ENCODE data around the gene TMEM108.

The TMEM108 gene

DNA sequence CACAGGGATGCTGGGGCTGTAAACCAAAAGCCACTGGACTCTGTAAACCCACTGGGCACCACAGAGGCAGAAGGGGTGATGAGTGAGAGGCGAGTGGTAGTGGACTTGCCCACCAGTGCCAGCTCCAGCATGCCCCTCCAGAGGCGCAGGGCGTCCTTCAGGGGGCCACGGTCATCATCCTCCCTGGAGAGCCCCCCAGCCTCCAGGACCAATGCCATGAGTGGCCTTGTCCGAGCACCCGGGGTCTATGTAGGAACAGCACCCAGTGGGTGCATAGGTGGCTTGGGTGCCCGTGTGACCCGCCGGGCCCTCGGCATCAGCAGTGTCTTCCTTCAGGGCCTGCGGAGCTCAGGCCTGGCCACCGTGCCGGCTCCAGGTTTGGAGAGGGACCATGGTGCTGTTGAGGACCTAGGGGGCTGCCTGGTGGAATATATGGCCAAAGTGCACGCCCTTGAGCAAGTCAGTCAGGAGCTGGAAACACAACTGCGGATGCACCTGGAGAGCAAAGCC lies 361.9 kb downstream of the TMEM108 start, which contains the start of gene BFSP2:
TSS of gene BFSP2 (plus strand) at position 51 of the 510 bp plus-strand sequence. CDS start at position 79, 28 bp downstream.
- Mint-ChIP-seq H3K4me1 (ENCODE audit: low read depth) (peaks cover 5% of the 10 kb centered on the region), H3K27ac (no peak within 1 kb of the TSS)

DNA sequence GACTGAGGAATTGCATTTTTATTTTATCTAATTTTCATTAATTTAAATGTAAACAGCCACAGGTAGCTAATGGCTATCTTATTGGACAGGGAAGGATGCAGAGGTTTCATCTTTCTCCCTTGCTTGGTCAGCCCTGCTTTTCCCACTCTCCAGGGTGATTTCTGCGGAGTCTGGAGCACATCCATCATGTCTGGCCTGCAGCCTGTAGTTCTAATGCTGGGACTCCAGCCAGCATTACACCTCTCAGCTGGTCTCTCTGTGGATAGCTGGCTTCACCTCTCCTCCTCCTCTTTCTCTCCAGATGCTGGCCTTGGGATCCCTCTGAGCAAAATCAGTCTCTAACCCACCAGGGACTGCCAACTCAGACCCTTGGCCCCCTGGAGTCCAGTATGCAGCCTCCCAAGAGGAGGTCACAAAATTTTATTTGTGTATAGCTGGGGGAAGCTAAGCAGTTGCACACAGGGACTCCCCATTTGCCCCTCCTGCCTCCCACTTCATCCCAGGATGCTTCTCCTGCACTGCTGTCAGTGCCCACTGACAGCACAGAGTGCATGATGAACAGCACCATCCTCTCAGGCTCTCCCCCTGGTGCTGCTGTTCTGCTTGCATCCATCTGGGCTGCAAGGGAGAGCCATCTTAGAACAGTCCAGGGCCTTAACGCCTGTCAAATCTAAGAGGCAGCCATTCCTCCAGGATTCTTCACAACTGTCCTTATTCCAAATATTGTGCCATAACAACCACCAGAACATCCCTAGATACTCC lies 363.4 kb downstream of the TMEM108 start:
- no peak overlapping the region for H3K27ac Mint-ChIP-seq
- no peak overlapping the region for H3K4me3 Mint-ChIP-seq
- no peaks in the 10 kb centered on the region for H3K9me3 Mint-ChIP-seq
- peaks cover 9% of the 10 kb centered on the region for H3K27me3 Mint-ChIP-seq (ENCODE audit: low read depth)
- H3K4me1 Mint-ChIP-seq (ENCODE audit: low read depth), result no peaks in the 10 kb centered on the region
- no peaks in the 10 kb centered on the region for H3K36me3 Mint-ChIP-seq (ENCODE audit: low read depth)

More for the DNA sequence above, 361.9 kb downstream of the TMEM108 start, which contains the start of gene BFSP2:
- Mint-ChIP-seq H3K4me3 (no peak within 1 kb of the TSS), H3K9me3 (no peaks in the 10 kb centered on the region), H3K36me3 (ENCODE audit: low read depth) (no peaks in the 10 kb centered on the region), H3K27me3 (ENCODE audit: low read depth) (peaks cover 6% of the 10 kb centered on the region)

DNA sequence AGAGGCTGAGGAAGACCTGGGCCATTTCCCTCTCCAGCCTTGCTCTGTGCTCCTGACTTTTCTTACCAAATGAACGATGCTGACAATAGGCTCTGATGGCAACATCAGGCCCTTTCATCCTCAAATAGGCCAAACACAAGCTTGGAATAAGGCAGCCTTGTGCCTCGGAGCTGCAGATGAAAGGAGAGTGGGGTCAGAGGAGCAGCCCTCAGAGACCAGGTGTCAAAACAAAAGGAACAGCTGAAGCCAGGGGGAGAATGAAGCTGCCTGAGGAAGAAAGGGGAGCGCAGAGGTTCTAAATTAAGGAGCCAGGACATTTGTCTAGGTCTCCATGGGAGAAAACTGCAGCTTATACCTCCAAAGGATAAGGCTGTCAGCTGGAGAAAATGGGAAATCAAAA lies 366.7 kb downstream of the TMEM108 start:
- peaks cover 19% of the 10 kb centered on the region for H3K27me3 Mint-ChIP-seq (ENCODE audit: low read depth)
- no peak overlapping the region for H3K27ac Mint-ChIP-seq
- H3K4me1 Mint-ChIP-seq (ENCODE audit: low read depth), result no peaks in the 10 kb centered on the region
- H3K9me3 Mint-ChIP-seq, result no peaks in the 10 kb centered on the region
- no peak overlapping the region for H3K4me3 Mint-ChIP-seq
- no peaks in the 10 kb centered on the region for H3K36me3 Mint-ChIP-seq (ENCODE audit: low read depth)

DNA sequence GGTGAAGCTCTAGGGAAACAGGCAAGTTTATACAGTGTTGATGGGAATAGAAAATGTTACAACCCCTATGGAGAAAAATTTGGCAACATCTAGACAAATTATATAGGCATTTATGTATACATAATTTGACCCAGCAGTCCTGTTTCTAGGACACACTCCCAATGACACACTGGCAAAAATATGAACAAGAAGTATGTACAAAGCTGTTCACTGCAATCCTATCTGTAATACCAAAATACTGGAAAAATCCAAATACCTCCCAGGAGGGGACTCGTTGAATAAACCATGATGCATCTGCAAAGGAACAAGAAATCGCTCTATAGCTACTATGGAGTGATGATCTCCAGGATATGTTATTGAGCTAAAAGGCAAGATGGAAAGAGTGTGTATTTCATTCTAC lies 370.2 kb downstream of the TMEM108 start:
- peaks cover 24% of the 10 kb centered on the region for H3K27me3 Mint-ChIP-seq (ENCODE audit: low read depth)
- H3K4me3 Mint-ChIP-seq, result no peak overlapping the region
- H3K36me3 Mint-ChIP-seq (ENCODE audit: low read depth), result no peaks in the 10 kb centered on the region

DNA sequence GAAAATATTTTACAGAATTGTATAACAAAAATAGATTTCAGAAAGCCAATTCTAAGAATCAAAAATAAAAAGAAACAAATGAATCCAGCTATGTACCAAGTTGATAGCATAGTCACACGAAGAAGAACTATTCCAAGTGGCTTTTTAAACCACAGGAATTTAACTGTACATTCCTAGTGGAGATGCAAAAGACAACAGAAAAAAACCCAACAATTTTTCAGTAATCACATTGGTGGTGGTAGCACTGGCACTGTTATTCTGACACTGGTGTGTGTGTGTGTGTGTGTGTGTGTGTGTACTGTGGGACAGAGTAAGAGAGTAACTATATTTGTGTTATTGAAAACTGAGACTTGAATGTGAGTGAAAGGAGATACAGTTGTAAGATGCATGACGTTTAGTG lies 370.8 kb downstream of the TMEM108 start:
- H3K27ac Mint-ChIP-seq, result no peak overlapping the region
- no peaks in the 10 kb centered on the region for H3K9me3 Mint-ChIP-seq
- H3K27me3 Mint-ChIP-seq (ENCODE audit: low read depth), result peaks cover 24% of the 10 kb centered on the region
- no peak overlapping the region for H3K4me3 Mint-ChIP-seq
- peaks cover 5% of the 10 kb centered on the region for H3K4me1 Mint-ChIP-seq (ENCODE audit: low read depth)
- H3K36me3 Mint-ChIP-seq (ENCODE audit: low read depth), result no peaks in the 10 kb centered on the region

More for the DNA sequence above, 370.2 kb downstream of the TMEM108 start:
- Mint-ChIP-seq H3K27ac (no peak overlapping the region), H3K9me3 (no peaks in the 10 kb centered on the region), H3K4me1 (ENCODE audit: low read depth) (peaks cover 3% of the 10 kb centered on the region)

- peaks cover 24% of the 10 kb centered on the region for H3K27me3 Mint-ChIP-seq (ENCODE audit: low read depth)
- peaks cover 5% of the 10 kb centered on the region for H3K4me1 Mint-ChIP-seq (ENCODE audit: low read depth)
- no peaks in the 10 kb centered on the region for H3K36me3 Mint-ChIP-seq (ENCODE audit: low read depth)
- H3K9me3 Mint-ChIP-seq, result no peaks in the 10 kb centered on the region
- H3K4me3 Mint-ChIP-seq, result no peak overlapping the region
- no peak overlapping the region for H3K27ac Mint-ChIP-seq
Observed at GRCh38 chr3:133410191-133410892, 372.2 kb downstream of the TMEM108 start.

DNA sequence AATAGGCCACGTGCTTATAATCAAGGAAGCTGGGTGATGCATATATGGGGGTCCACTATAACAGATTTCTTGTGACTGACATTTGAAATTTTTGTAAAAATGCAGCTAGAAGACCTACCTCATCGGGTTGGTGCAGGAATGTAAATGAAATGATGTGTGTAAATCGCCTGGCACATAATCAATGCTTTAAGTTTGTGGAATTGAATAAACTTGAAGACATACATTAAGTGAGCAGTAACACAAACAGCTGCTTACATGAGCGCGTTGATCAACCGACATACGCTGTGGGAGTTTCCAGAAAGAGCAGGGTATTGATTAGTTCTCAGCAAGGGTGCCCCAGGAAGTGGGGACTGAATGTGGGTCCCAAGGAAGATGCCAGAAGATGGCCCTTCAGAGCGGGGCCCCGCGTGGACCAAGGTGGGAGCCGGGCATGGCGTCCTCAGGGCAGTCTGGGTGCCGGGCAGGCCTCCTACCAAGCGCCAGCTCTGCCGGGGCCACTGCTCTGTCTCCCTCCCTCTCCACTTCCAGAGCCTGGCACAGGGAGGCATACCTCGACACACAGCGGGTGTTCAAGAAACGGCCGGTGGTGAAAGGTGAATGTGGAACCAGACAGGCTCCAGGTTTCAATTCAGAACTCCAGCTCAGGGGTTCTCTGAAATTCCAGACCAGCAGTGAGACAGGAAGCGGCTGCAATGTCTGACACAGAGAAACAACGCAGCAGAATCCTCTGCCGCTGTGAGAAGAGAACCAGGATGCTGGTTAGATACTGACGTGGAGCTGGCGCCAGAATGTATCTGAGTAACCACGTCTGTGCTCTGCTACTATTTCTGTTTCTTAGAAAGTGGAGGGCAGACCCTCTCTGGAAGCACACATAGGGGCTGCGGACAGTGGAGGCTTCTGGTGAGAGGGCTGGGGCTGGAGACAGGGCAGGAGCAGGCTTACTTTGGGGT lies 374.3 kb downstream of the TMEM108 start:
- H3K9me3 Mint-ChIP-seq, result no peaks in the 10 kb centered on the region
- peaks cover 18% of the 10 kb centered on the region for H3K27me3 Mint-ChIP-seq (ENCODE audit: low read depth)
- H3K27ac Mint-ChIP-seq, result peak overlapping the region; percentile 15
- peaks cover 5% of the 10 kb centered on the region for H3K4me1 Mint-ChIP-seq (ENCODE audit: low read depth)
- no peaks in the 10 kb centered on the region for H3K36me3 Mint-ChIP-seq (ENCODE audit: low read depth)
- no peak overlapping the region for H3K4me3 Mint-ChIP-seq

DNA sequence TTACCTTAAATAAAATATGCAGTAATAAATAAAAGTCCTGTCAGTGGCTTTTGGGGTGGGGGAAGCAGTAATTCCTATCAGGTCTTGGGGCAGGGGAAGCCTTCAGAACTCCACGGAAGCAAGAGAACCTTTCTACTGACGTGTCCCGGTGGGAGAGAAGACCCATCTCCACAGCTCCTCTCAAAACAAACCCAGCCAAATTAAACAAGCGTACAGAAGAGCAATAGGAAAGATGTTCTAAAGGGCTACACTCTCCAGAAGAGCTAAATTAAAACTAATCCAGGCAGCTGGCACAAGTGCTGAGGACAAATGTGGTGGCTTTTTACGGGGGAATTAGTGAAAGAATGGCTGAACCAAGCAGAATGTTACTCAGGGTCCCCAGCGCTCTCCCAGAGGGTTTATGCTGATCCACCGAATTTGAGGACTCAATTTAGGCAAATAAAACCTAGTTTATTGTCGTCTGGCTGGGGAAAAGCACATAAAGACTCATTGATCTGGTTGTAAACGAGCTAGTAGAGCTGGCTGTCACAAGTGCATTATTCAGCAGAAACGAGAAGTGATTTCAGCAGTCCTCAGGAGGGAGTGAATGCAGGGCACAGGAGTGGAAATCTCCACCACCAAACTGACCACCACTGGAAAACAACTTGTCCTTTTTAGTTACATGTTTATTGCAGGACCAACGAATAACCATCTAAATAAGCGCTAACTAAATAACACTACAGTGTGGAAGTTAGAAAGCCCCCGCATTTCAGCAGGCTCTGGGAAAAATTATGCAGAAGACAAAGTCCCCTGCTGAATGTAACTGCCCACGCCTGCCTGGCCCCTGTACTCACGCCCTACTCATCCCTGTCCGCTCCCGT lies 375.2 kb downstream of the TMEM108 start:
- no peaks in the 10 kb centered on the region for H3K36me3 Mint-ChIP-seq (ENCODE audit: low read depth)
- H3K27ac Mint-ChIP-seq, result no peak overlapping the region
- H3K9me3 Mint-ChIP-seq, result no peaks in the 10 kb centered on the region
- H3K4me1 Mint-ChIP-seq (ENCODE audit: low read depth), result peaks cover 5% of the 10 kb centered on the region
- peaks cover 13% of the 10 kb centered on the region for H3K27me3 Mint-ChIP-seq (ENCODE audit: low read depth)
- no peak overlapping the region for H3K4me3 Mint-ChIP-seq

- Mint-ChIP-seq H3K27ac (no peak overlapping the region), H3K9me3 (no peaks in the 10 kb centered on the region), H3K4me3 (no peak overlapping the region), H3K4me1 (ENCODE audit: low read depth) (peaks cover 5% of the 10 kb centered on the region), H3K27me3 (ENCODE audit: low read depth) (peaks cover 9% of the 10 kb centered on the region), H3K36me3 (ENCODE audit: low read depth) (no peaks in the 10 kb centered on the region)
Observed at GRCh38 chr3:133414021-133414392, 375.8 kb downstream of the TMEM108 start.

GRCh38 chr3:133418361-133418760 lies 380.2 kb downstream of the TMEM108 start:
- Mint-ChIP-seq H3K36me3 (ENCODE audit: low read depth) (no peaks in the 10 kb centered on the region), H3K4me1 (ENCODE audit: low read depth) (peaks cover 2% of the 10 kb centered on the region), H3K27ac (no peak overlapping the region), H3K4me3 (no peak overlapping the region), H3K9me3 (no peaks in the 10 kb centered on the region), H3K27me3 (ENCODE audit: low read depth) (no peaks in the 10 kb centered on the region)

- H3K27me3 Mint-ChIP-seq (ENCODE audit: low read depth), result no peaks in the 10 kb centered on the region
- no peaks in the 10 kb centered on the region for H3K9me3 Mint-ChIP-seq
- no peak overlapping the region for H3K27ac Mint-ChIP-seq
- no peak overlapping the region for H3K4me3 Mint-ChIP-seq
- H3K4me1 Mint-ChIP-seq (ENCODE audit: low read depth), result peaks cover 3% of the 10 kb centered on the region
- no peaks in the 10 kb centered on the region for H3K36me3 Mint-ChIP-seq (ENCODE audit: low read depth)
Observed at GRCh38 chr3:133419151-133419909, 381.1 kb downstream of the TMEM108 start.

DNA sequence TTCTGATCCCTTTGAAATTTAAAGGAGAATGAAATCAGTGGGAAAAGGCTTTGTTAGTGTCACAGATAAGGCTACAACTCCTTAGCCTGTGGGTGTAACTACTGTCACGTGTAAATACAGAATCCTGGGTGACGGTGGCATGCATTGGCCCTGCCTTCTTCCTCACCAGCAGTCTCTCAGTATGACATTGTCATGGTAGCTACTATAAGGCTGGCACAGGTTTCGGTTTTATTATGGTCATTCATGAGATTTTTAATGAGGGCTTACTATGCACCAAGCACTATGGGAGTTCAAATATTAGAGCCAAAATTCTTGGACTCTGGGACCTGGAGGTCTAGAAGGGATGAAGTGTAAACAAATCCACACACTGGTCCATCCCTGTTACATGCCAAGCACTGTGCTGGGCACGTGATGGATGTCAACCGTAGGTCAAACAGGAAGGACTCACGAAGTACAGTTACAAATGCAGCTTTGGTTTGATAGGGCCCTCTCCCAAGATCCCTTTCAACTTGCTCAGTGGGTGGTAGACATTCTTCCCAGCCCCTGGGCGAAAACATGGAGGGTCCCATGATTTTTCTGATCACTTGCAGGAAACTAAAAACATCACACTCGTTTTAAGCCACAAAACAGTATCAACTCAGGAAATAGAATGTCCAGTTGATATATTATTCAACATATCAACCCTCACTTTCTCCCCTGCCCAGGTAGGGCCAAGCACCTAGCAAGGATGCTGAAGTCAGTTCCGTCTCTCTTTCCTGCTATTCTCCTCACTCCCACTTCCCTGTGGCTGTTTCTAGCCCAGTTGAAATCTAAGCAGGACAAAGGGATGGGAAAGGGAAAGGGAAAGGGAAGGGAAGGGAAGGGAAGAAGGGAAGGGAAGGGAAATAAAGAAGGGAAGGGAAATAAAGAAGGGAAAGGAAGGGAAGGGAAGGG lies 387.0 kb downstream of the TMEM108 start:
- no peak overlapping the region for H3K27ac Mint-ChIP-seq
- peaks cover 3% of the 10 kb centered on the region for H3K4me1 Mint-ChIP-seq (ENCODE audit: low read depth)
- no peaks in the 10 kb centered on the region for H3K36me3 Mint-ChIP-seq (ENCODE audit: low read depth)
- H3K27me3 Mint-ChIP-seq (ENCODE audit: low read depth), result no peaks in the 10 kb centered on the region
- H3K9me3 Mint-ChIP-seq, result no peaks in the 10 kb centered on the region
- no peak overlapping the region for H3K4me3 Mint-ChIP-seq
